HepG2 (cell line): Measurements from ENCODE around the gene FAM169A. TPM values are rescaled to one million over a fixed set of nuclear protein-coding genes. Genes with fewer than 3 reads are reported as not detected.

ENCODE experiments used
- ARNT2 ChIP-seq: sonication (generic); formaldehyde crosslinking; IDR thresholded peaks from 2 replicates; pipeline ENCODE4 v1.8.0; 2022; ENCODE audit warnings: mild to moderate bottlenecking, low read depth, missing genetic modification reagents, moderate library complexity
- ASH2L ChIP-seq: fragments of 300-600, 200-600 bp; sonication (generic); IDR thresholded peaks from 2 replicates; pipeline ENCODE4 v1.7.0; 2017; ENCODE audit warnings: low read depth, mild to moderate bottlenecking, moderate library complexity, mixed read lengths, low read length; ENCODE audit not compliant: insufficient read length
- BORCS8-MEF2B ChIP-seq: sonication (generic); formaldehyde crosslinking; IDR thresholded peaks from 2 replicates; pipeline ENCODE4 v1.8.0; 2022; ENCODE audit warnings: mild to moderate bottlenecking, missing genetic modification reagents
- E2F2 ChIP-seq: sonication (generic); formaldehyde crosslinking; IDR thresholded peaks from 2 replicates; pipeline ENCODE4 v1.4.0; 2020; ENCODE audit warnings: missing genetic modification reagents, borderline replicate concordance
- GTF3A ChIP-seq: sonication (generic); formaldehyde crosslinking; conservative IDR thresholded peaks from 2 replicates; pipeline ENCODE4 v1.4.0; 2020; ENCODE audit warnings: mild to moderate bottlenecking, missing genetic modification reagents
- HES4 ChIP-seq: sonication (generic); formaldehyde crosslinking; IDR thresholded peaks from 2 replicates; pipeline ENCODE4 v1.9.0; 2021; ENCODE audit warnings: mild to moderate bottlenecking, missing genetic modification reagents, borderline replicate concordance
- IRF9 ChIP-seq: sonication (generic); formaldehyde crosslinking; IDR thresholded peaks from 2 replicates; pipeline ENCODE4 v1.8.0; 2022; ENCODE audit warnings: missing genetic modification reagents, mild to moderate bottlenecking, borderline replicate concordance
- MAF1 ChIP-seq: sonication (generic); formaldehyde crosslinking; IDR thresholded peaks from 2 replicates; pipeline ENCODE4 v1.5.0; 2020; ENCODE audit warnings: missing genetic modification reagents, borderline replicate concordance
- MLLT10 ChIP-seq: sonication (generic); formaldehyde crosslinking; IDR thresholded peaks from 2 replicates; pipeline ENCODE4 v1.4.0; 2020; ENCODE audit warnings: missing genetic modification reagents
- MXD1 ChIP-seq: sonication (generic); formaldehyde crosslinking; IDR thresholded peaks from 2 replicates; pipeline ENCODE4 v1.4.0; 2020; ENCODE audit warnings: mild to moderate bottlenecking, missing genetic modification reagents
- PHF8 ChIP-seq: sonication (generic); formaldehyde crosslinking; IDR thresholded peaks from 2 replicates; pipeline ENCODE4 v1.5.0; 2020; ENCODE audit warnings: missing genetic modification reagents
- PRDM4 ChIP-seq: sonication (generic); formaldehyde crosslinking; IDR thresholded peaks from 2 replicates; pipeline ENCODE4 v1.9.0; 2021; ENCODE audit warnings: missing genetic modification reagents, borderline replicate concordance
- PTBP1 ChIP-seq: fragments of 200-400 bp; formaldehyde crosslinking; IDR thresholded peaks from 2 replicates; pipeline ENCODE4 v1.6.1; 2018; ENCODE audit warnings: low read length, low read depth; ENCODE audit not compliant: poor library complexity, severe bottlenecking
- RNF2 ChIP-seq: fragments of 450-650 bp; conservative IDR thresholded peaks from 2 replicates; pipeline ENCODE4 v1.6.1; 2016; ENCODE audit warnings: low read depth
- SMARCC2 ChIP-seq: fragments of 450-650 bp; IDR thresholded peaks from 2 replicates; pipeline ENCODE4 v1.6.1; 2017; ENCODE audit warnings: antibody characterized with exemption, mild to moderate bottlenecking
- TFE3 ChIP-seq: IDR thresholded peaks from 2 replicates; pipeline ENCODE4 v1.6.1; 2016
- ZFP90 ChIP-seq: sonication (generic); formaldehyde crosslinking; IDR thresholded peaks from 2 replicates; pipeline ENCODE4 v1.8.0; 2022; ENCODE audit warnings: missing genetic modification reagents, mild to moderate bottlenecking, inconsistent platforms, borderline replicate concordance
- ZMAT5 ChIP-seq: sonication (generic); formaldehyde crosslinking; IDR thresholded peaks from 2 replicates; pipeline ENCODE4 v1.5.0; 2020; ENCODE audit warnings: mild to moderate bottlenecking, low read depth, missing genetic modification reagents, borderline replicate concordance
- ZNF264 ChIP-seq: sonication (generic); formaldehyde crosslinking; IDR thresholded peaks from 2 replicates; pipeline ENCODE4 v1.4.0; 2020; ENCODE audit warnings: missing genetic modification reagents
- ZNF329 ChIP-seq: sonication (generic); formaldehyde crosslinking; IDR thresholded peaks from 2 replicates; pipeline ENCODE4 v1.9.0; 2021; ENCODE audit warnings: low read depth, mild to moderate bottlenecking, missing genetic modification reagents
- ZNF44 ChIP-seq: sonication (generic); formaldehyde crosslinking; IDR thresholded peaks from 2 replicates; pipeline ENCODE4 v1.5.1; 2020; ENCODE audit warnings: mild to moderate bottlenecking, missing genetic modification reagents
- ZNF747 ChIP-seq: sonication (generic); formaldehyde crosslinking; IDR thresholded peaks from 2 replicates; pipeline ENCODE4 v1.8.1; 2023; ENCODE audit warnings: missing genetic modification reagents, mild to moderate bottlenecking, borderline replicate concordance
- ZNF850 ChIP-seq: sonication (generic); formaldehyde crosslinking; conservative IDR thresholded peaks from 2 replicates; pipeline ENCODE4 v1.9.0; 2021; ENCODE audit warnings: mild to moderate bottlenecking, missing genetic modification reagents
- polyA plus RNA-seq, 8 experiments: library from polyadenylated mRNA; depleted of rRNA in 3 of 8; stranded (reverse) in 7 of 8; unstranded in 1 of 8; fragments of >200 nt; fragmentation: Illumina TruSeq in 4 of 8; extraction: Trizol in 4 of 8; gene quantifications; 2 replicates each; pipeline versions ENCODE4 v1.2.1 to v1.2.3, GENCODE V29; 2011 to 2016; ENCODE audit warnings: low read depth in 4 of 8, missing spikeins in 1 of 8, mixed read lengths in 1 of 8; ENCODE audit not compliant: insufficient read depth in 1 of 8
- total RNA-seq, 5 experiments: library from RNA; depleted of rRNA; stranded (reverse); fragments of >200 nt; fragmentation: Illumina TruSeq; extraction: Trizol; gene quantifications; 2 replicates each; pipeline ENCODE4 v1.2.3, GENCODE V29; 2016; ENCODE audit warnings: low read depth in 1 of 5

Gene FAM169A
- total and polyA plus RNA-seq, 2 of the 13 experiments (the other 11 are each of a cell fraction or from before 2014, with no cell fraction given): 21.1 to 110 TPM

GRCh38 chr5:74865256-74865803 lies 857 bp downstream of the FAM169A start (continued):
- TF ChIP-seq HES4 (CRISPR knock-in tag) (no peak), SMARCC2 (no peak), ZNF329 (CRISPR knock-in tag) (no peak), RNF2 (no peak), MLLT10 (CRISPR knock-in tag) (no peak), MXD1 (CRISPR knock-in tag) (peak; percentile 34; the same call in 1 of the 2 replicates), BORCS8-MEF2B (CRISPR knock-in tag) (no peak), PHF8 (CRISPR knock-in tag) (no peak), ZFP90 (CRISPR knock-in tag) (0 out of 2 replicates have a peak, but pooled peaks have one; percentile 19), TFE3 (CRISPR knock-in tag) (0 out of 2 replicates have a peak, but pooled peaks have one; percentile 48), ASH2L (peak; percentile 59), ZNF264 (CRISPR knock-in tag) (0 out of 2 replicates have a peak, but pooled peaks have one; percentile 2), GTF3A (CRISPR knock-in tag) (no peak), E2F2 (no peak), ZMAT5 (no peak), PRDM4 (CRISPR knock-in tag) (no peak), ZNF850 (CRISPR knock-in tag) (no peak), MAF1 (CRISPR knock-in tag) (no peak), ARNT2 (CRISPR knock-in tag) (no peak), ZNF44 (no peak), PTBP1 (no peak), IRF9 (CRISPR knock-in tag) (no peak), ZNF747 (CRISPR knock-in tag) (no peak)
